GM12878 (cell line): ENCODE results near the gene TAS2R60.

ENCODE experiments used
- ATF3 ChIP-seq: IDR thresholded peaks from 2 replicates; pipeline ENCODE4 v1.6.1; 2011; ENCODE audit warnings: low read depth, mild to moderate bottlenecking, low read length, moderate library complexity, borderline replicate concordance; ENCODE audit errors: extremely low read depth
- CHD4 ChIP-seq: fragments of 200-600 bp; sonication (generic); IDR thresholded peaks from 2 replicates; pipeline ENCODE4 v1.6.1; 2016; ENCODE audit warnings: mild to moderate bottlenecking
- CTCF ChIP-seq, 3 experiments: IDR thresholded peaks in 2 of 3; conservative IDR thresholded peaks in 1 of 3; 2 replicates each; pipeline ENCODE4 v1.5.1; 2011; ENCODE audit warnings: low read depth in 3 of 3, low read length in 3 of 3, mild to moderate bottlenecking in 3 of 3, control low read depth in 2 of 3, moderate library complexity in 2 of 3, inconsistent platforms in 1 of 3, mixed read lengths in 1 of 3; ENCODE audit not compliant: control insufficient read depth in 2 of 3, insufficient read depth in 1 of 3; ENCODE audit errors: extremely low read depth in 1 of 3
- E4F1 ChIP-seq: fragments of 450-650 bp; IDR thresholded peaks from 2 replicates; pipeline ENCODE4 v1.6.1; 2018; ENCODE audit warnings: borderline replicate concordance, mild to moderate bottlenecking; ENCODE audit not compliant: partially characterized antibody
- EGR1 ChIP-seq, 2 experiments: IDR thresholded peaks; 1 replicate in 1 of 2; 2 replicates in 1 of 2; pipeline ENCODE4 v1.6.1; 2011 to 2012; ENCODE audit warnings: low read depth in 2 of 2, low read length in 2 of 2, borderline replicate concordance in 1 of 2, mild to moderate bottlenecking in 1 of 2, moderate library complexity in 1 of 2
- KAT2A ChIP-seq: conservative IDR thresholded peaks from 2 replicates; pipeline ENCODE4 v1.6.1; 2011; ENCODE audit warnings: low read depth, low read length; ENCODE audit not compliant: control insufficient read depth
- MYC ChIP-seq: IDR thresholded peaks from 2 replicates; pipeline ENCODE4 v1.6.1; 2011; ENCODE audit warnings: mild to moderate bottlenecking, low read length, moderate library complexity, inconsistent platforms; ENCODE audit not compliant: insufficient read depth, insufficient replicate concordance, insufficient read length, severe bottlenecking
- POLR2AphosphoS2 ChIP-seq: IDR thresholded peaks from 2 replicates; pipeline ENCODE4 v1.6.1; 2011; ENCODE audit warnings: low read depth, mild to moderate bottlenecking, low read length, improper control_type of control experiment, moderate library complexity
- PRDM15 ChIP-seq: fragments of 450-650 bp; formaldehyde crosslinking; IDR thresholded peaks from 2 replicates; pipeline ENCODE4 v1.4.0; 2020; ENCODE audit warnings: mild to moderate bottlenecking, moderate library complexity
- RAD21 ChIP-seq: IDR thresholded peaks from 2 replicates; pipeline ENCODE4 v1.6.1; 2011; ENCODE audit warnings: mild to moderate bottlenecking, low read depth, low read length, moderate library complexity; ENCODE audit not compliant: insufficient read depth
- SIN3A ChIP-seq: IDR thresholded peaks from 2 replicates; pipeline ENCODE4 v1.6.1; 2012; ENCODE audit warnings: low read depth, low read length, improper control_type of control experiment

- no peak for TF ChIP-seq KAT2A
- TF ChIP-seq POLR2AphosphoS2: no peak
- no peak for TF ChIP-seq PRDM15 (CRISPR knock-in tag)
- TF ChIP-seq CTCF (IDR thresholded peaks at IDR 0.05 in 2 of 3, conservative IDR thresholded peaks at IDR 0.05 in 1 of 3; ENCODE audit: control insufficient read depth in 2 of 3, extremely low read depth in 1 of 3, insufficient read depth in 1 of 3, low read depth in 3 of 3, low read length in 3 of 3): no peak
- no peak for TF ChIP-seq RAD21
- TF ChIP-seq EGR1 (IDR thresholded peaks at IDR 0.05; ENCODE audit: borderline replicate concordance in 1 of 2, low read depth in 2 of 2, low read length in 2 of 2): no peak
- TF ChIP-seq CHD4: no peak
- no peak for TF ChIP-seq MYC
- no peak for TF ChIP-seq ATF3
- no peak for TF ChIP-seq E4F1
- TF ChIP-seq SIN3A: no peak
Observed at GRCh38 chr7:143431109-143431508, 12.1 kb upstream of the TAS2R60 start.
